Right atrium auricular region (tissue), 2 donors: Measurements from ENCODE around the gene DCAF4. TPM values are rescaled to one million over a fixed set of nuclear protein-coding genes. Genes with fewer than 3 reads are reported as not detected.

ENCODE experiments used
- DNase-seq: peaks from one replicate; pipeline ENCODE4 v3.0.0-alpha.2; 2019; ENCODE audit warnings: low spot score
- H3K27ac ChIP-seq, 2 donors: fragments of 200-600 bp; sonication (generic); 1 replicate in 1 of 2; 2 replicates in 1 of 2; pipeline ENCODE4 v1.5.1; 2016 to 2019
- H3K27me3 ChIP-seq, 2 donors: fragments of 200-600 bp; sonication (generic); one replicate each; pipeline versions ENCODE4 v1.5.1 to v1.6.0; 2017 to 2019
- H3K36me3 ChIP-seq: fragments of 200-600 bp; sonication (generic); one replicate; pipeline ENCODE4 v1.5.1; 2016
- H3K4me1 ChIP-seq, 2 donors: fragments of 200-600 bp; sonication (generic); one replicate each; pipeline versions ENCODE4 v1.5.1 to v1.6.0; 2017 to 2019
- H3K4me3 ChIP-seq, 2 donors: fragments of 200-600 bp; sonication (generic); 1 replicate in 1 of 2; 2 replicates in 1 of 2; pipeline ENCODE4 v1.5.1; 2017 to 2019; ENCODE audit warnings: mild to moderate bottlenecking in 1 of 2, moderate library complexity in 1 of 2
- H3K9me3 ChIP-seq, 2 donors: fragments of 200-600 bp; sonication (generic); one replicate each; pipeline ENCODE4 v1.5.1; 2019
- total RNA-seq, 2 donors: library from RNA; depleted of rRNA; stranded (reverse); fragments of >200 nt; gene quantifications; one replicate each; pipeline ENCODE4 v1.1.0, GENCODE V29; 2016
- TF ChIP-seq, protein P1 (sequence below), 2 donors: fragments of 200-600 bp; sonication (generic); IDR thresholded peaks; one replicate each; pipeline ENCODE4 v1.5.1; 2019; ENCODE audit warnings: antibody characterized with exemption in 2 of 2

The DCAF4 gene
- total RNA-seq, 2 donors from 2014 or later: 7.0 to 9.4 TPM

DNA sequence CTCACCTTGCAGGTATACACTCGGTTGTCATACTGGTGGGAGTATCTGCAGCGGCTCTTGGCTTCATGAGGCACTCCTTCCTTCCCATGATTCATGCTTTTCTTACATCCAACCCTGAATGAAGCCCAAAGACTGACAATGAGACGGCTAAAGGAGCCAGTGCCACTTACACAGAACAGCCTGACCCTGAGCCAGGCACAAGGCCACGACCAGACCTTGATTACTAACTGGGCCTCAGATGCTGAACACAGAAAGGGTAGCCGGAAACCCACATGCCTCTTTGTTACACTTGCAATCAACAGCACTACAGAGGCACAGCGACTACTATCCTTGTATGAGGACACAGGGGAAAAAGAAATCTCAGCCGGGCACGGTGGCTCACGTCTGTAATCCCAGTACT, 52.6 kb downstream of the DCAF4 start:
- Histone ChIP-seq H3K27ac (no peak overlapping the region), H3K4me3 (no peak overlapping the region), H3K27me3 (no peaks in the 10 kb centered on the region), H3K9me3 (no peaks in the 10 kb centered on the region), H3K36me3 (peaks cover 63% of the 10 kb centered on the region), H3K4me1 (no peaks in the 10 kb centered on the region)
- TF ChIP-seq, protein P1, sequence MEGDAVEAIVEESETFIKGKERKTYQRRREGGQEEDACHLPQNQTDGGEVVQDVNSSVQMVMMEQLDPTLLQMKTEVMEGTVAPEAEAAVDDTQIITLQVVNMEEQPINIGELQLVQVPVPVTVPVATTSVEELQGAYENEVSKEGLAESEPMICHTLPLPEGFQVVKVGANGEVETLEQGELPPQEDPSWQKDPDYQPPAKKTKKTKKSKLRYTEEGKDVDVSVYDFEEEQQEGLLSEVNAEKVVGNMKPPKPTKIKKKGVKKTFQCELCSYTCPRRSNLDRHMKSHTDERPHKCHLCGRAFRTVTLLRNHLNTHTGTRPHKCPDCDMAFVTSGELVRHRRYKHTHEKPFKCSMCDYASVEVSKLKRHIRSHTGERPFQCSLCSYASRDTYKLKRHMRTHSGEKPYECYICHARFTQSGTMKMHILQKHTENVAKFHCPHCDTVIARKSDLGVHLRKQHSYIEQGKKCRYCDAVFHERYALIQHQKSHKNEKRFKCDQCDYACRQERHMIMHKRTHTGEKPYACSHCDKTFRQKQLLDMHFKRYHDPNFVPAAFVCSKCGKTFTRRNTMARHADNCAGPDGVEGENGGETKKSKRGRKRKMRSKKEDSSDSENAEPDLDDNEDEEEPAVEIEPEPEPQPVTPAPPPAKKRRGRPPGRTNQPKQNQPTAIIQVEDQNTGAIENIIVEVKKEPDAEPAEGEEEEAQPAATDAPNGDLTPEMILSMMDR (IDR thresholded peaks at IDR 0.05): no peak
- DNase-seq: no peak

DNA sequence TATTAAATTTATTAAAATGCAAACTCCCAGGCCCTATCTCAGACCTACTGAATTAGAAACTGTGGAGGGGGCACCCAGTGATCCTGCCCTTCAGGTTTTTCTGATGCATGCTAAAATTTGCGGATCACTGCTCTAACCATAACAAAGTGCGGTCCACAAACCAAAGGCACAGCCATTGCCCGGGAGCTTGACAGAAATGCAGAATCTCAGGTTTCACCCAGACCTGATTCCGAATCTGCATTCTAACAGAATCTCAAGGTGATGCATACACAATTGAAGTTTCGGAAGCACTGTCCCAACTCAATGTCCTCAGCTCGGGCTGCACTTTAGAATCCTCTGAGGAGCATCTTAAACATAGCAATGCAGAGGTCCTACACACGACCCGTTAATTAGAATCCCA, 54.6 kb downstream of the DCAF4 start:
- Histone ChIP-seq H3K27ac (no peak overlapping the region), H3K36me3 (peaks cover 58% of the 10 kb centered on the region), H3K4me1 (no peaks in the 10 kb centered on the region), H3K4me3 (no peak overlapping the region), H3K9me3 (no peaks in the 10 kb centered on the region), H3K27me3 (no peaks in the 10 kb centered on the region)
- DNase-seq: no peak
- TF ChIP-seq, protein P1 (IDR thresholded peaks at IDR 0.05): no peak

DNA sequence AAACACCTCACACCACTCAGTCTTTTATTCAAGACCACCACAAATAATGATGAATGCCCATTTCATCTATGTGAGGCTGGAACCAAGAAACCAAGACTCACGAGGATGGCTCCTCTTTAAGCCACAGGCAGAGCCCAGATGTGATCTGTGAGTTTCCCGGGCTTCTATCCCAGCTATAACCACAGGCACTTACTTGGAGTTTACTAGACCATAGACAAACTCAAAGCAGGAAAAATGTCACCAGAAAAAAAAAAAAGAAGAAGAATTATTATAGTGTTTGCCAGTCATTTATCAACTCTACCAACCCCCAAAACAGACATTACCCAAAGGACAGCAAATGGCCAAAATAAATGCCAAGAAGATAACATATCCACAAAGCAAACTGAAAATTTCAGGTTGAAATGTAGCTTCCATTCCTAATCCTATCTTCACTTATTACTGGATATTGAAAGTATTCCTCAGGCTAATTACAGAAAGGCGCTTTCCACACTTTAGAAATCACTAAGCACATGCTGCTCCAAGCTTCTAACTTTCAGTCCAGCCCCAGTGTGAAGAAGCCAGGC, 56.0 kb downstream of the DCAF4 start:
- Histone ChIP-seq H3K27me3 (no peaks in the 10 kb centered on the region), H3K36me3 (peaks cover 46% of the 10 kb centered on the region), H3K9me3 (no peaks in the 10 kb centered on the region), H3K4me3 (no peak overlapping the region), H3K4me1 (no peaks in the 10 kb centered on the region), H3K27ac (no peak overlapping the region)
- no peak for DNase-seq
- TF ChIP-seq, protein P1 (IDR thresholded peaks at IDR 0.05): no peak

DNA sequence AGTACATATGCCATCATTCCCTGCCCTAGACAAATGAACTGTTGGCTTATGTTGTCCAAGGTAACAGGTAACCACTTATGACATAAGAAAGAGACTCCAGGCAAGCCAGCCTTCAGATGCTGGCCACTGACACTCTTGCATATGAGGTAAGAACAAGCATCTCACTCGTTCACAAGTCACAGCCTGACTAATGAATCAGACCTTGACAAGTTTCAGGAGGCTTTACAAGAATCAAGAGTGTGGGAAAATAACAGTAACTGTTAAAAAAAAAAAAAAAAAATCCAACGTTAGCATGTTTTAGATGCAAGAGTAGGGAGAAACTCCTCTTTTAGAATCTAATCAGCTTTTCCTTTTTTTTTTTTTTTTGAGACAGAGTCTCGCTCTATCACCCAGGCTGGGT, 60.0 kb downstream of the DCAF4 start:
- no peak overlapping the region for H3K27ac ChIP-seq
- no peaks in the 10 kb centered on the region for H3K4me1 ChIP-seq
- no peak overlapping the region for H3K4me3 ChIP-seq
- no peak for DNase-seq
- TF ChIP-seq, protein P1 (IDR thresholded peaks at IDR 0.05): no peak
- no peaks in the 10 kb centered on the region for H3K9me3 ChIP-seq
- peaks cover 24% of the 10 kb centered on the region for H3K36me3 ChIP-seq
- H3K27me3 ChIP-seq: no peaks in the 10 kb centered on the region

DNA sequence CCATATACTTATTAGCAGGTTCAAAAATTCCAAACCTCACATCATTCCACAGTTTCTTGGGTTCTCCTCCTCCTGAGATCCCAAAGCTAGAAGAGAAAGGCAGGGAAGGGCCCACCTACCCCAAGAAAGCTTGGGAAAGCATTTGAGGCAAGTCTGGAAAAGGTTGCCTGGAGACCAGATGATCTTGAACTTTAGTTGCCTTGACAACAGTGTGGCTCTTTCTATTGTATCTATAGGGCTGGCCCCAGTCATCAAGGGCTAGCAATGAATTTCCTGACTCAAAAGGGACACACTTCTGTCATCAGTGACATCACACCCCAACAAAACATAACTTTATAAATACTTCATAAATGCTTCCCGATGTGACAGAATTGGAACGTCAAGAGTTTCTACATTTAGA, 60.6 kb downstream of the DCAF4 start:
- Histone ChIP-seq H3K4me3 (no peak overlapping the region), H3K27me3 (no peaks in the 10 kb centered on the region), H3K36me3 (peaks cover 21% of the 10 kb centered on the region), H3K4me1 (no peaks in the 10 kb centered on the region), H3K9me3 (no peaks in the 10 kb centered on the region), H3K27ac (no peak overlapping the region)
- TF ChIP-seq, protein P1 (IDR thresholded peaks at IDR 0.05): no peak
- DNase-seq: no peak

DNA sequence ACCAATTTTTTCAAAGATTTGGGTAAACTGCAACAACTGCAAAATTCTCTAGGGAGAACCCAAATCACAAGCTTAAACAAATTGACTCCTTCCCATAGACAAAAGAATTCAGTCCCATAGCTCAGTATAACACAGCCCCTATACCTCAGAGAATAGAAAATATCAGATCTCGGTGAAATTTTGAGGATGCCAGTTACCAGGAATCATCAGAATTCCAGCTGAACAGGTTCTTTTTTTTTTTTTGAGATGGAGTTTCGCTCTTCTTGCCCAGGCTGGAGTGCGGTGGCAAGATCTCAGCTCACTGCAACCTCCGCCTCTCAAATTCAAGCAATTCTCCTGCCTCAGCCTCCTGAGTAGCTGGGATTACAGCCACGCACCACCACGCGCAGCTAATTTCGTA, 63.9 kb downstream of the DCAF4 start:
- Histone ChIP-seq H3K36me3 (peaks cover 27% of the 10 kb centered on the region), H3K4me3 (no peak overlapping the region)

More for the DNA sequence above, 63.9 kb downstream of the DCAF4 start:
- no peaks in the 10 kb centered on the region for H3K9me3 ChIP-seq
- no peak for DNase-seq
- no peaks in the 10 kb centered on the region for H3K27me3 ChIP-seq
- no peak overlapping the region for H3K27ac ChIP-seq
- H3K4me1 ChIP-seq: no peaks in the 10 kb centered on the region
- TF ChIP-seq, protein P1 (IDR thresholded peaks at IDR 0.05): no peak
